Measurements from ENCODE around the gene CDH8. TPM values are rescaled to one million over a fixed set of nuclear protein-coding genes. Genes with fewer than 3 reads are reported as not detected.

CDH8 gene
- total RNA-seq, 1 donor from 2014 or later, result not detected

GRCh38 chr16:61653544-61653943 is 382.7 kb downstream of the CDH8 start:
- intact Hi-C loops (cut with micrococcal nuclease), result no loop called here

- intact Hi-C loops (cut with micrococcal nuclease), result no loop called here
Measured at GRCh38 chr16:61645561-61645960, 390.7 kb downstream of the CDH8 start.

GRCh38 chr16:61644736-61645135 is 391.5 kb downstream of the CDH8 start:
- intact Hi-C loops (cut with micrococcal nuclease), result no loop called here

GRCh38 chr16:61617219-61617783 is 418.9 kb downstream of the CDH8 start:
- intact Hi-C loops (cut with micrococcal nuclease), result no loop called here

- intact Hi-C loops (cut with micrococcal nuclease), result no loop called here
Measured at GRCh38 chr16:61616088-61616487, 420.1 kb downstream of the CDH8 start.

- intact Hi-C loops (cut with micrococcal nuclease), result no loop called here
Measured at GRCh38 chr16:61611847-61612491, 424.3 kb downstream of the CDH8 start.

GRCh38 chr16:61606581-61606980 is 429.7 kb downstream of the CDH8 start:
- intact Hi-C loops (cut with micrococcal nuclease), result no loop called here

All from T-helper 1 cell treated with Interleukin-12 subunit alpha and Interleukin-12 subunit beta and Interleukin-4 antibody, amounts not matched to agents 30 ng/mL and 1 ng/mL, for 36 hours (primary cell).